Neural crest cell (in vitro differentiated cells): ENCODE measurements around the gene NPTX2. TPM values are rescaled to one million over a fixed set of nuclear protein-coding genes. Genes with fewer than 3 reads are reported as not detected.

Experiments used
- DNase-seq: peaks from one replicate; pipeline ENCODE4 v3.0.0; 2021; ENCODE audit warnings: low read depth, mixed read lengths, low spot score
- H3K27ac Mint-ChIP-seq: one replicate; pipeline ENCODE4 v1.8.0; 2021; ENCODE audit warnings: mild to moderate bottlenecking, mixed read lengths; ENCODE audit not compliant: unreplicated experiment
- H3K27me3 Mint-ChIP-seq: 2 replicates; pipeline ENCODE4 v1.8.0; 2021; ENCODE audit warnings: low read depth, mild to moderate bottlenecking, mixed read lengths
- H3K36me3 Mint-ChIP-seq: 2 replicates; pipeline ENCODE4 v1.8.0; 2021; ENCODE audit warnings: low read depth, mild to moderate bottlenecking, mixed read lengths
- H3K4me1 Mint-ChIP-seq: 2 replicates; pipeline ENCODE4 v1.8.0; 2021; ENCODE audit warnings: mixed read lengths
- H3K4me3 Mint-ChIP-seq: one replicate; pipeline ENCODE4 v1.8.0; 2021; ENCODE audit warnings: mild to moderate bottlenecking, mixed read lengths
- H3K9me3 Mint-ChIP-seq: 2 replicates; pipeline ENCODE4 v1.8.0; 2021; ENCODE audit warnings: mixed read lengths
- CTCF ChIP-seq: fragments of 200-600 bp; sonication (generic); conservative IDR thresholded peaks from 2 replicates; pipeline ENCODE4 v1.5.0; 2021; ENCODE audit warnings: antibody characterized with exemption, mild to moderate bottlenecking
- total RNA-seq: library from RNA; stranded (reverse); gene quantifications from 2 replicates; pipeline ENCODE4 v1.2.1, GENCODE V29; 2021

Gene NPTX2
- total RNA-seq, 1 donor from 2014 or later: 15.9 TPM

DNA sequence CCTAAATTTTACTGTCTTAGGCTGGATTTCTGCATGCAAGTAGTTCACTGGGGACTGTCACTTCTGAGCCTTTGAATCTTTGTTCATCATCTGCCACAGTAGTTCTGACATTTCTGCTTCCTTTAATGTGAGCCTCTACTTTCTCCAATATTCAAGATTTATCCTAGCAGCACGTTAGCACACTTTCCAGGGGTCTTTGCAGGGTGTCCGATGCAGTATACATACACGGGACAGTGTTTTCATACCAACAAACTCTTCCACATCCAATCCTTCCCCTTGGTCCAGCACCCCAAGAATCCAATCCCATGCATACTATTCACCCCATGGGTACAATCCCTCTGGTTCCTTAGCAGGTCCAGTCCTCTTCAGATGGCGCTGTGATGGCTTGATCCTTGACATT, 22.7 kb upstream of the NPTX2 start:
- no peak for TF ChIP-seq CTCF
- peaks cover 57% of the 10 kb centered on the region for H3K27me3 Mint-ChIP-seq
- no peak overlapping the region for H3K27ac Mint-ChIP-seq
- no peaks in the 10 kb centered on the region for H3K36me3 Mint-ChIP-seq
- no peak for DNase-seq
- H3K4me3 Mint-ChIP-seq: no peak overlapping the region
- peaks cover 6% of the 10 kb centered on the region for H3K4me1 Mint-ChIP-seq
- H3K9me3 Mint-ChIP-seq: no peaks in the 10 kb centered on the region

GRCh38 chr7:98594787-98595186, 22.3 kb upstream of the NPTX2 start:
- H3K36me3 Mint-ChIP-seq: no peaks in the 10 kb centered on the region
- no peak for TF ChIP-seq CTCF
- peaks cover 6% of the 10 kb centered on the region for H3K4me1 Mint-ChIP-seq
- H3K9me3 Mint-ChIP-seq: no peaks in the 10 kb centered on the region
- no peak overlapping the region for H3K27ac Mint-ChIP-seq
- no peak overlapping the region for H3K4me3 Mint-ChIP-seq
- peaks cover 54% of the 10 kb centered on the region for H3K27me3 Mint-ChIP-seq
- no peak for DNase-seq

DNA sequence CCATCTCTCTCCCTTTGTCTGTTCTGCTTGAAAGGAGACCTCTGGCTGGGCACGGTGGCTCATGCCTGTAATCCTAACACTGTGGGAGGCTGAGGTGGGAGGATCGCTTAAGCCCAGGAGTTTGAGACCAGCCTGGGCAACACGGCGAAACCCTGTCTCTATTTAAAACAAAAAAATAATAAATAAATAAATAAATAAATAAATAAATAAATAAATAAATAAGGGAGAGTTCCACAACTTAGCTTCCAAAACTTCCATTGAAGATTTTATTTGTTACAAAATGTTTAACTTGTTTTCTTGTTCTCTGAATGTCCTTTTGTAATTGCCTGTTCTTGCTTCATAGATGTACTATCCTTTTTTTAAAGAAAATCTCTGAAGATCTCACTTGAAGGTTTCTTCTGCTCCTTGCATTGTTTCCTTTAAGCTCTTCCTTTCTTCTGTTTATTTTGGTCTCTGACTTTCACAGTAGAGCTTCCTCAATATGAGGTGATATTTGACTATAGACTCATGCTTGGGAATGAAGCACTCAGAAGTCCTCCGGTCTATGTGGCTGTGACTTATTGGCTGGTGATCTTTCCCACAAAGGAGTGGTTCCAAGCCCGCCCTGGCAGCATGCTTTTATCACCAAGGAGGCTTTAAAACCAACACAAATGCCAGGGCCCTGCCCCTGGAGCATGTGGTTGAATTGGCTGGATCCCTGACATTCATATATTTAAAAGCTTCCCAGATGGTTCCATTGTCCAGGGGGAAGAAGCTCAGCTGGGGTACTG, 18.1 kb upstream of the NPTX2 start:
- no peaks in the 10 kb centered on the region for H3K36me3 Mint-ChIP-seq
- no peak overlapping the region for H3K4me3 Mint-ChIP-seq
- H3K27ac Mint-ChIP-seq: no peak overlapping the region
- H3K9me3 Mint-ChIP-seq: no peaks in the 10 kb centered on the region
- DNase-seq: no peak
- no peaks in the 10 kb centered on the region for H3K4me1 Mint-ChIP-seq
- peaks cover 42% of the 10 kb centered on the region for H3K27me3 Mint-ChIP-seq
- no peak for TF ChIP-seq CTCF

DNA sequence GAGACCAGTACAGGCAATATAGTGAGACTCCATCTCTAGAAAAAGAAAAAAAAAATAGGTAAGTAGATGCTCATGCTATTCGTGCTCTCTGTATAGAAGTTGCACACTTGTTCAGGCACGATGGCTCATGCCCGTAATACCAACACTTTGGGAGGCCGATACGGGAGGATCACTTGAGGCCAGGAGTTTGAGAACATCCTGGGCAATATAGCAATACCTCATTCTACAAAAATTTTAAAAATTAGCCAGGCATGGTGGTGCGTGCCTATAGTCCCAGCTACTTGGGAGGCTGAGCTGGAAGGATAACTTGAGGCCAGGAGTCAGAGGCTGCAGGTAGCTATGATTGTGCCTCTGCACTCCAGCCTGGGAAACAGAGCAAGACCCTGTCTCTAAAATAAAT, 17.2 kb upstream of the NPTX2 start:
- no peak overlapping the region for H3K27ac Mint-ChIP-seq
- TF ChIP-seq CTCF: no peak
- H3K9me3 Mint-ChIP-seq: no peaks in the 10 kb centered on the region
- peaks cover 37% of the 10 kb centered on the region for H3K27me3 Mint-ChIP-seq
- no peaks in the 10 kb centered on the region for H3K36me3 Mint-ChIP-seq
- DNase-seq: no peak
- H3K4me1 Mint-ChIP-seq: no peaks in the 10 kb centered on the region
- no peak overlapping the region for H3K4me3 Mint-ChIP-seq

DNA sequence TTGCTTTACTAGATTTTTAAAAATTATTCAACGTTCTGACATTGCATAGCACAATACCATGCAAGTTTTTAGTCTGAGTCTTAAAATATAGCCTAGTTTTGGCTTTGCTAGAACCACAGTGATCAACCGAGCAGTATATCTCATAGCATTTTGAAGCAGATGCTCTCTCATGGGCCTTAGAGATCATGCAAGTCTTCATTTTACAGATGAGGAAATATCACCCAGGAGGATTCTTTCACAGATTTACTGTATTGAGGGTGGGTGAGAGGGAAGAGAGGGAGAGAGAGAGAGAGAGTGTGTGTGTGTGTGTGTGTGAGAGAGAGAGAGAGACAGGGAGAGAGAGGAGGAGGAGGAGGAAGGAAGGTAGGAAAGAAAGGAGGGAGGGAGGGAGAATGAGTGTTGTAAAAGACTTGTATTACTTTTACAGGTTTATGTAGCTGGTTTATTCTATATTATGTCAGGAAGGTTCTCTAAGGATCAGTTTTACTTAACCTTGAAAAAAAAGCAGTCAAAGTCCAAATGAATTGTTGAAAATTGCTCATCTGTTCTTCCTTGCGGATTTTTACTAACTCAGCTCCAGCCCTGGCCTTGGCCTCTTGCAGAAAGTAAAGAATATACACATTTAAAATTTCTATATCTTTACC, 14.2 kb upstream of the NPTX2 start:
- H3K27me3 Mint-ChIP-seq: peaks cover 44% of the 10 kb centered on the region

More for the DNA sequence above, 14.2 kb upstream of the NPTX2 start:
- Mint-ChIP-seq H3K4me3 (no peak overlapping the region), H3K36me3 (no peaks in the 10 kb centered on the region), H3K27ac (no peak overlapping the region), H3K4me1 (no peaks in the 10 kb centered on the region), H3K9me3 (no peaks in the 10 kb centered on the region)
- no peak for DNase-seq
- no peak for TF ChIP-seq CTCF
